ENCODE data around the gene CCDC69. TPM values are rescaled to one million over a fixed set of nuclear protein-coding genes. Genes with fewer than 3 reads are reported as not detected.

The CCDC69 gene
- total RNA-seq, 2 experiments from 2014 or later: 119 to 123 TPM

GRCh38 chr5:151182976-151183375, 40.9 kb downstream of the CCDC69 start:
- DNase-seq (ENCODE audit: low spot score): no peak
- CTCF ChIA-PET (ENCODE audit: unreplicated experiment): no interaction called here
- peaks cover 7% of the 10 kb centered on the region for H3K4me1 ChIP-seq (ENCODE audit: insufficient read depth, low read length, poor library complexity, severe bottlenecking)

DNA sequence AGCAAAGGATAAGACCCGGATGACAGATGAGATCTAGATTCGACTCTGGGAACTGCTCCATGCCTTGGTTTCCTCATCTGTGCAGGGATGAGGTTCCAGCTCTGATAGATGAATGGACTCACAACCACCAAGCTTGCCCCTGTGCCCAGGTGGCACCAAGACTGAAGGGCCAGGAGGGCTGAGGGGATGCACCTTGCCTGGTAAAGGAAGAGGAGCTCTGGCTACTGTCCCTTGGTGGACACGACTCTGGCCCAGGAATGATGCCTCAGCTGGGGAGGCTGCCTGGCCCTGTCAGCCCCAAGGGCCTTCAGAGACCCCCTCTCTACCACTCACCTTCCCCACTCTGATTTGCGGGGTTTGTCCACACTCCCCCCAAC, 41.4 kb downstream of the CCDC69 start:
- no peak overlapping the region for H3K27ac ChIP-seq (ENCODE audit: low read depth, low read length, poor library complexity, severe bottlenecking)
- H4K20me1 ChIP-seq (ENCODE audit: insufficient read depth, low read length): no peaks in the 10 kb centered on the region
- H3K9me2 ChIP-seq (ENCODE audit: insufficient read depth, low read length): no peaks in the 10 kb centered on the region
- TF ChIP-seq EZH2phosphoT487 (IDR thresholded peaks at IDR 0.05; ENCODE audit: borderline replicate concordance, low read depth, low read length) (no peak), CTCF (conservative IDR thresholded peaks at IDR 0.05; ENCODE audit: low read length) (no peak)
- H3K9me3 ChIP-seq (ENCODE audit: low read length): no peaks in the 10 kb centered on the region
- no TSS peak for BruUV-seq (replicated peaks)
- DNase-seq (ENCODE audit: low spot score): no peak
- peaks cover 7% of the 10 kb centered on the region for H3K4me1 ChIP-seq (ENCODE audit: insufficient read depth, low read length, poor library complexity, severe bottlenecking)
- CTCF ChIA-PET (ENCODE audit: unreplicated experiment): interaction anchor here (0.7 kb wide), 1 partner anchor 100 kb away, joined by 3 read pairs; no protein-coding TSS in a partner anchor
- POLR2A ChIA-PET: interaction anchor here (0.6 to 1.6 kb wide), 3 partner anchors 9 to 20 kb away, joined by 3 to 6 read pairs (median 3); no protein-coding TSS in a partner anchor
- peaks cover 95% of the 10 kb centered on the region for H3K36me3 ChIP-seq (ENCODE audit: insufficient read depth, low read length)
- H3K4me2 ChIP-seq (ENCODE audit: low read length): no peak overlapping the region
- no peaks in the 10 kb centered on the region for H3K79me2 ChIP-seq (ENCODE audit: insufficient read depth, low read depth, low read length)
- no peak overlapping the region for H2AFZ ChIP-seq (ENCODE audit: low read length)
- intact Hi-C loops (cut with micrococcal nuclease; ENCODE audit: unreplicated experiment): no loop called here
- no peak overlapping the region for H3K4me3 ChIP-seq (ENCODE audit: low read depth, low read length, poor library complexity, severe bottlenecking)

More at GRCh38 chr5:151182976-151183375, 40.9 kb downstream of the CCDC69 start:
- no peak for TF ChIP-seq EZH2phosphoT487 (IDR thresholded peaks at IDR 0.05; ENCODE audit: borderline replicate concordance, low read depth, low read length)
- TF ChIP-seq CTCF (conservative IDR thresholded peaks at IDR 0.05; ENCODE audit: low read length): no peak
- H2AFZ ChIP-seq (ENCODE audit: low read length): no peak overlapping the region
- POLR2A ChIA-PET: interaction anchor here (1.2 to 1.4 kb wide), 3 partner anchors 9 to 52 kb away, joined by 3 to 4 read pairs (median 3); no protein-coding TSS in a partner anchor
- H3K4me2 ChIP-seq (ENCODE audit: low read length): no peak overlapping the region
- BruUV-seq (replicated peaks): no TSS peak
- no peaks in the 10 kb centered on the region for H4K20me1 ChIP-seq (ENCODE audit: insufficient read depth, low read length)
- intact Hi-C loops (cut with micrococcal nuclease; ENCODE audit: unreplicated experiment): no loop called here
- H3K36me3 ChIP-seq (ENCODE audit: insufficient read depth, low read length): peaks cover 95% of the 10 kb centered on the region
- H3K9me3 ChIP-seq (ENCODE audit: low read length): no peaks in the 10 kb centered on the region
- no peak overlapping the region for H3K4me3 ChIP-seq (ENCODE audit: low read depth, low read length, poor library complexity, severe bottlenecking)
- no peak overlapping the region for H3K27ac ChIP-seq (ENCODE audit: low read depth, low read length, poor library complexity, severe bottlenecking)
- H3K79me2 ChIP-seq (ENCODE audit: insufficient read depth, low read depth, low read length): no peaks in the 10 kb centered on the region
- H3K9me2 ChIP-seq (ENCODE audit: insufficient read depth, low read length): no peaks in the 10 kb centered on the region

GRCh38 chr5:151181818-151182523, 41.9 kb downstream of the CCDC69 start:
- ChIA-PET POLR2A (interaction anchor here (0.6 to 1.6 kb wide), 3 partner anchors 10 to 21 kb away, joined by 3 to 6 read pairs (median 3); no protein-coding TSS in a partner anchor), CTCF (ENCODE audit: unreplicated experiment) (interaction anchor here (0.7 to 1.2 kb wide), 3 partner anchors 65 to 281 kb away, joined by 3 to 4 read pairs (median 3); no protein-coding TSS in a partner anchor)
- Histone ChIP-seq H4K20me1 (ENCODE audit: insufficient read depth, low read length) (no peaks in the 10 kb centered on the region), H3K4me3 (ENCODE audit: low read depth, low read length, poor library complexity, severe bottlenecking) (no peak overlapping the region), H3K4me1 (ENCODE audit: insufficient read depth, low read length, poor library complexity, severe bottlenecking) (peaks cover 7% of the 10 kb centered on the region), H3K9me2 (ENCODE audit: insufficient read depth, low read length) (no peaks in the 10 kb centered on the region), H3K4me2 (ENCODE audit: low read length) (no peak overlapping the region), H3K27ac (ENCODE audit: low read depth, low read length, poor library complexity, severe bottlenecking) (no peak overlapping the region), H3K9me3 (ENCODE audit: low read length) (no peaks in the 10 kb centered on the region), H3K79me2 (ENCODE audit: insufficient read depth, low read depth, low read length) (no peaks in the 10 kb centered on the region), H2AFZ (ENCODE audit: low read length) (no peak overlapping the region), H3K36me3 (ENCODE audit: insufficient read depth, low read length) (peaks cover 95% of the 10 kb centered on the region)
- intact Hi-C loops (cut with micrococcal nuclease; ENCODE audit: unreplicated experiment): no loop called here
- no peak for TF ChIP-seq CTCF (conservative IDR thresholded peaks at IDR 0.05; ENCODE audit: low read length)
- no peak for TF ChIP-seq EZH2phosphoT487 (IDR thresholded peaks at IDR 0.05; ENCODE audit: borderline replicate concordance, low read depth, low read length)
- DNase-seq (ENCODE audit: low spot score): no peak
- BruUV-seq (replicated peaks): no TSS peak

Measured in OCI-LY7 (cell line).